Erythroblast (primary cell): Measurements from ENCODE around the gene IP6K3.
A peak's percentile ranks its signal among the peaks of the same experiment; 100 is the strongest.

ENCODE experiments used
- DNase-seq, 2 experiments: peaks; one replicate each; lab custom pipeline; 2025; lab: John Stamatoyannopoulos, UW
- GATA1 ChIP-seq: IDR thresholded peaks from 2 replicates; pipeline ENCODE4 v1.6.1; 2011; ENCODE audit warnings: low read depth, mild to moderate bottlenecking, control low read depth, low read length, moderate library complexity
- POLR2A ChIP-seq: IDR thresholded peaks from 2 replicates; pipeline ENCODE4 v1.6.1; 2011; ENCODE audit warnings: mild to moderate bottlenecking, low read length

IP6K3 gene

GRCh38 chr6:33746036-33746600, 587 bp downstream of the IP6K3 start:
- no peak for TF ChIP-seq GATA1
- no peak for TF ChIP-seq POLR2A
- no peak for DNase-seq

- no peak for DNase-seq
- no peak for TF ChIP-seq POLR2A
- TF ChIP-seq GATA1: no peak
These were observed 1.2 kb downstream of the IP6K3 start for GRCh38 chr6:33745548-33745947.

DNA sequence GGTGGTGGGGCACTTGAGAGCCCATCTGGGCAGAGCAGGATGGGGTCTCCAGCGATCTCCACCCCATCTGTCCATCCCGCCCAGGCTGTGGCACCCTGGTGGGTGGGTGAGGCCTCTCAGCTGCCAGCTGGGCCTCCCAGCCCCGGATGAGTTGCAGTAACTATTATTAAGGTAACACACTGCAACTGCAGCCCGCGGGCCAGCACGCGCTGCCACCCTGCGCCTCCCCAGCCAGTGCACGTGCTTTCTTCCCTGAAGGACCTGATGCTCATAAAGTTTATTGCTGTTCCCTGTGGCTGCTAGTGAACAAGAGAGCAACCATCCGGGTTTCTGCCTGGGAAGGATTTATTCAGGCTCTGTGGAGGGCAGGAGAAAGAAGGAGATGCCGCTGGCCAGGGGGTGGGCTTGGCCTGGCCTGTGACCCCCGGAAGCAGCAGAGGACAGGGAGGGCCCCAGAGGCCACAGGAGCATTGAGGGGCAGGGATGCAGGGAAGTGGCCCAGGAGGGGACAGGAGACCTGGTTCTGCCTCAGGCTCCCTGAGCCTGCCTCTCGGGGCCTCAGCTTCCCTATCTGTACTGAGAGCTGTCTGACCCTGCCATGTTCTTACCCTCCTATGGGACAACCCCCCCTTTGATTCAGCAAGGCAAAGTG, 1.7 kb downstream of the IP6K3 start:
- no peak for TF ChIP-seq GATA1
- TF ChIP-seq POLR2A: no peak
- DNase-seq: no peak

DNA sequence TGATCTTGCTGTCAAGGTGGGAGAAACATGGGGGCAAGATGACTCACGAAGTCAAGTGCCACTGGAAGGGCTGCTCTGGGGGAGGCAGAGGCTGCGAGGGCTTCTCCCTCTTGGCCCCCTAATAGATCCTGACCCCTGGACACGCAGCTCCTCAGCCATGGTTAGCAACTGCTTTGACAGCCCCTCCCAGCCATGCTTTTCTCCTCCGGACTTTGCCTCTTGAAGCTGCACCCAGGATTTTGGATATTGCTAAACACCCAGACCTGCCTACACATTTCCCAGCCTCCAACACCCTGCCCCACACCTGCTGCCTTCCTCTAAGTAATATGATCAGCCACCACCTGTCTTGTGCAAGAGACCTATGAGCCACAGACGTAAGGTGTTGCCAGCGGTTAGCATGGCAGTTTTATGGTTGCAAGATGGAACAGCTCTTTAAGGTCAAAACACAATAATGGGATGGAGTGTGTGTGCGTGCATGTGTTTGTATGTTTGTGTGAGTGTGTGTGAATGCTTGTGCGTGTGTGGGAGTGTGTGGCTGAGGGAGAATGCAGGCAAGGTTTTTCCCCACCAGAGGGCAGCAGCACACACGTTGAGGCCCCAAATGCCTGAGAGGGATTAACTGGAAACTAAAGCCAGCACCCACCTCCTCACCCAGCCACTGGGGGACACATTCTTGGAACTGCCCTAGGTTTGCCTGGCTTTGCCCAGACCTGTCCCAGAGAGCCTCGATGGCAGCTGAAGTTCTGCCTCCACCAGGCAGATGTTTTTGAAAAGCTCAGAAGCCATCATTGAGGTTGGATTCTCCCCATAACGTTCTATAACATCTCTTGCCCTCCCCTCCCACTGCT, 2.5 kb downstream of the IP6K3 start:
- peak; percentile 60 to 77 for DNase-seq
- TF ChIP-seq GATA1: no peak
- TF ChIP-seq POLR2A: no peak

- TF ChIP-seq POLR2A (no peak), GATA1 (no peak)
- DNase-seq: no peak
These were observed 3.9 kb downstream of the IP6K3 start for GRCh38 chr6:33742837-33743236.

DNA sequence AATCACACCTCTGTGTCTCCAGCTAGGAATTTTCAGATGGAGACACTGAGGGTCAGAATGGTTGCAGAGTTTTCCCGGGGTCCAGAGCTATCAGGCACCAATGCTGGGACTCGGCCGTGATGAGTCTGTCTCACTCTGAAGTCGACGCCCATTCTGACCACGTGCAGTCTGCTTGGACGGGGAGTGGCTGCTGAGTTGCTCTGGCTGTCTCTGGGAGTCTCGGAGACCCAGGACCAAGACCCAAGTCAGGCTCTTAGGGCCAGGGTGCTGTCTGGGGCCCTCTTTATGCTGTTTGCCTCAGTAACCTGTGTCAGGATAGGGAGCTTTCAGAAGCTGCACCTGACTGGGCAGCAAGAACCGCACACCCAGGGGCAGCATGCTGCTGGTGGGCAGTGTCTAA, 4.6 kb downstream of the IP6K3 start:
- no peak for DNase-seq
- TF ChIP-seq GATA1 (no peak), POLR2A (no peak)

DNA sequence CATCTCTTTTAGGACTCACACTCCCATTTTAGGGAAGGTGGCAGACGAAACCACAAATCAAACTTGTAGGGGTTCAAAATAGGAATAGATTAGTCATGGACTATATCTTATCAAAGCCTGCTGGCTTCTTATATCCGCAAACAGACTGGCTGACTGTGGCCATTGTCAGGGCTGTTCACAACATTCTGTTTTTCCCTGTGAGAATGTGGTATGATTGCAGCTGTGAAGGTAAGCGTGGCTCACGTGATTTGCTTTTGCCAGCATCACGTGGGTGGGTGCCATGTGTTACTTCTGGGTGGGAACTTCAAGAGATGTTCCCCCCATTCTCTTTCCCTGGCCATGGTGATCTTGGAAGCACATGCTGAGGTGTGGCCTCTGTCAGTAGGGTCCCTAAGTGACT, 5.9 kb downstream of the IP6K3 start:
- DNase-seq: no peak
- no peak for TF ChIP-seq POLR2A
- no peak for TF ChIP-seq GATA1

DNA sequence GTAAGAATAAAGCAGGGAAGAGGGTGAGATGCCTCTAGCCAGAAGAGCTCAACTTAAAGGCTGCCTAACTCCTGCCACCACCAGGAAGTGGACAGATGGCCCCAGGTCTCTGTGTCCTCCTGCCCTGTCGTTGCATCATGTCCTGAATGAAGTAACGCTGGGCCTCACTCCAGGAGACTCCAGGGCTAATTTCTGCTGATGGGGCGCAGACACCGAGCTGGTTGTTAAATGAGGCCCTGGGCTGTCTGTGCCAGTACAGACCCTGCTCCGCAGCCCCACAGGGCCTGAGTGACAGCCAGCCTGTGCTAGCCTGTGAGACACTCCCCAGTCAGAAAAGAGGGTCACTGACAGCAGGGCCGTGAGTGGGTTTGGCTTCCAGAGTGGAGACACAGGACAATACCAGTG, 6.5 kb downstream of the IP6K3 start:
- no peak for DNase-seq
- TF ChIP-seq GATA1: no peak
- no peak for TF ChIP-seq POLR2A

DNA sequence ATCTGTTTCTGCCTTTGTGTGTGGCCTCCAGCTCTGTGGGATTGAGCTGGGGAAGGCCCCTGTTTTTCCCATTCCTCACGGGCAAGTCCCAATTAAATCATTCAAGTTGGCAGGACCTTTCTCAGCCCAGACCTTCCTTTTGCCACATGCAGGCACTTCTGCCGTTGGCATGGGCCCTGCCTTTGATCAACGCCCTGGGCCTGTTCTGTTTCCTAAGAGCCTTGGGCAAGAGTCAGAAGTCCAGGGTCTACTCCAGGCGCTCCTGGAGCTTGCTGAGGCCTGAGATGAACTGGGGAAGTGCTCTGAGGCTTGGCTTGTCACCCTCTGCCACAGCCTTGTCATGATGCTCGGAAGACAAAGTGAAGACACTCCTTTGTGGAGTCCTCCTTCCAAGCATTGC, 7.1 kb downstream of the IP6K3 start:
- DNase-seq: no peak
- TF ChIP-seq POLR2A: no peak
- TF ChIP-seq GATA1: no peak

GRCh38 chr6:33738879-33739278, 7.8 kb downstream of the IP6K3 start:
- no peak for DNase-seq
- TF ChIP-seq GATA1: no peak

DNA sequence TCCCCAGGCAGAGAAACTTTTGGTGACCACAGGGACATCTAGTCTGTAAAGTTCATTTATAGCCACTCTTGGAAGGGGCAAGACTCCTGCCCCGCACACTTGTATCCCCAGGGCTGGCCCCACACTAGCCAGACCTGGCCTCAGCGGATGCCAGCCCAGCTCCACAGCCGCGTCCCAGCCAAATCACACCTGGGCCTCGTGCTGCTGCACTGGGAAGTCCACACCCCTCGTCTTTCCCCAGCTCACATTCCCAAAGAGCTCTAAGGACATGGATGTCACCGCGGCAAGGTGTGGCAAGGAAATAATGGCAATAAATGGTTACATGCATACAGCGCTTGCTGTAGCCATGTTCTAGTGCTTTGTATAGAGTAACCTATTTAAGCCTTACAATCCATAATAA, 8.6 kb downstream of the IP6K3 start:
- DNase-seq: no peak
- no peak for TF ChIP-seq POLR2A
- no peak for TF ChIP-seq GATA1

DNA sequence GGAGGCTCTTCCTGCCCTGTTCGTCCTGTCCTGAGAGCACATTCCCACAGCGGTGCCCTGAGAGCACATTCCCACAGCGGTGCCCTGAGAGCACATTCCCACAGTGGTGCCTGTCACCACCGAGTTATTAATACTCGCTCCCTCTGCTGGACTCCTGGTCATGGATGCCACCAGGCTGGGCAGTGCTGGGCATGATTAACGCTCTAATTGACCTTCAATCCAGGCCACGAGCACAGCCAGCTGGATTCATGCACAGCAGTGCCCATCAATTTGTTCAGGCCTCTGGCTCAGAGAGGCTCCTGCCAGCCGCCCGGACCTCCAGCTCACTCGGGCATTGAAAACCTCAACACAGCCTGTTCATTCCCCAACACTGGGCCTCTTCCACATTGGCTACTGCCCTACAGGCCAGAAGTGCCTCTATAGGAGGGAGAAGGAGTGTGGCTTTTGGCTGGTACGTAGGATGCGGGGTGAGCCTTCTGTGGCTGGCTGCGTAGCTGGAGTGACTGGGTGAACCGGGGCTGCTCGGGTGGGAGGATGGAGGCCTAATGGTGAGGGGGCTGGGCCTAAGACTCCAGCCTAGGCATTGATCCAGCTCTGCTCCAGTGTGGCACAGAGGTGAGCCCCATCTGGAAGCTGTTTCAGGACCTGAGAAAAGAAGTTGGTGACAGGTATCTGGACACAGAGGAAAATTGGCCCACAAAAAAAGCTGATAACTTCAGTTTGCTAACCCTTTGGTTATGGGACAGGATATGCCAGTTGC, 9.3 kb downstream of the IP6K3 start:
- DNase-seq: no peak
- TF ChIP-seq POLR2A (no peak), GATA1 (no peak)

GRCh38 chr6:33735216-33735615, 11.5 kb downstream of the IP6K3 start:
- DNase-seq: no peak
- TF ChIP-seq POLR2A (no peak), GATA1 (no peak)

DNA sequence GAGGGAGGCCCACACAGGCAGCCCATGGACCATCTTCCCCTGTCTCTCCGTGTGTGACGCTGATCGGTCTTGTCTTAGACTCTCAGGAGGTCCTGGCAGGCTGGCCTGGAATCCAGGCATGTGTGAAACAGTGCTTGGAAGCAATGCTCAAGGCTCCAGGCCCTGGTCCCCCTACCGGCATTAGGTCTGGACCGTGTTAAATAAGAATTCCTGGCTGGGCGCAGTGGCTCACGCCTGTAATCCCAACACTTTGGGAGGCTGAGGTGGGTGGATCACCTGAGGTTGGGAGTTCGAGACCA, 13.0 kb downstream of the IP6K3 start:
- TF ChIP-seq POLR2A (no peak), GATA1 (no peak)
- no peak for DNase-seq
